HepG2 (cell line): Measurements from ENCODE around the gene LHX3. TPM values are rescaled to one million over a fixed set of nuclear protein-coding genes. Genes with fewer than 3 reads are reported as not detected.
A peak's percentile ranks its signal among the peaks of the same experiment; 100 is the strongest.

Experiments used
- ATAC-seq: fragments of 200-7000 bp; cut with Tn5 transposase; 3 replicates; pipeline ENCODE4 v1.9.1; 2020; ENCODE audit warnings: mild to moderate bottlenecking, moderate library complexity
- BruUV-seq: library from RNA; stranded (reverse); fragments of 400-500 nt; replicated peaks from 2 replicates; lab custom pipeline; 2021; lab: Mats Ljungman, UMichigan
- CTCF ChIA-PET: fragments of 300-600 bp; formaldehyde crosslinking; extraction: SDS; loops from one replicate; lab custom pipeline; 2021; ENCODE audit warnings: low total read pairs, inconsistent platforms, low intra/inter-chr PET ratio; lab: Yijun Ruan, JAX
- POLR2A ChIA-PET: fragments of 350-600 bp; sonication (Branson Sonifier 250); formaldehyde crosslinking; loops from one replicate; lab custom pipeline; 2020; ENCODE audit warnings: antibody characterized with exemption, inconsistent platforms; lab: Yijun Ruan, JAX
- DNase-seq: peaks from one replicate; pipeline ENCODE4 v3.0.0-alpha.2; 2015; ENCODE audit warnings: low spot score
- FAIRE-seq: peaks from 3 replicates; lab custom pipeline; 2011; peaks lifted over from hg19 to GRCh38; lab: Jason Lieb, UNC
- H2AFZ ChIP-seq: one replicate; pipeline ENCODE4 v1.6.1; 2011; ENCODE audit warnings: low read length, inconsistent platforms
- H3K27ac ChIP-seq: fragments of 300-600 bp; 3 replicates; pipeline ENCODE4 v1.8.0; 2011; ENCODE audit warnings: mixed run types, mild to moderate bottlenecking, mixed read lengths, low read length, inconsistent platforms; ENCODE audit not compliant: insufficient read depth; ENCODE audit errors: extremely low read length
- H3K27me3 ChIP-seq, 2 experiments: fragments of 200-600 bp in 1 of 2; 2 replicates in 1 of 2; 3 replicates in 1 of 2; pipeline versions ENCODE4 v1.6.0 to v1.8.0; 2011; ENCODE audit warnings: low read length in 2 of 2, mild to moderate bottlenecking in 2 of 2, moderate library complexity in 2 of 2, inconsistent platforms in 1 of 2; ENCODE audit not compliant: insufficient read depth in 2 of 2, control insufficient read depth in 1 of 2
- H3K36me3 ChIP-seq, 2 experiments: fragments of 200-600 bp in 1 of 2; replicated peaks in 1 of 2; 2 replicates in 1 of 2; 3 replicates in 1 of 2; pipeline versions ENCODE4 v1.5.1 to v1.8.0; 2011; ENCODE audit warnings: low read length in 2 of 2, inconsistent platforms in 1 of 2; ENCODE audit not compliant: insufficient read depth in 2 of 2, control insufficient read depth in 1 of 2
- H3K4me1 ChIP-seq: 2 replicates; pipeline ENCODE4 v1.5.1; 2012; ENCODE audit warnings: low read length, inconsistent platforms; ENCODE audit not compliant: insufficient read depth
- H3K4me2 ChIP-seq: 2 replicates; pipeline ENCODE4 v1.6.0; 2011; ENCODE audit warnings: low read depth, low read length, inconsistent platforms
- H3K4me3 ChIP-seq, 3 experiments: fragments of 200-600 bp in 1 of 3; sonication (generic), shearing (Covaris generic) in 1 of 3; replicated peaks in 1 of 3; 2 replicates each; pipeline ENCODE4 v1.5.1; 2011 to 2016; ENCODE audit warnings: low read length in 3 of 3, inconsistent platforms in 2 of 3, low read depth in 2 of 3, mild to moderate bottlenecking in 2 of 3, control low read depth in 1 of 3, mixed read lengths in 1 of 3; ENCODE audit not compliant: insufficient read depth in 1 of 3
- H3K79me2 ChIP-seq: one replicate; pipeline ENCODE4 v1.6.1; 2011; ENCODE audit warnings: low read length, inconsistent platforms; ENCODE audit not compliant: insufficient read depth
- H3K9ac ChIP-seq: 2 replicates; pipeline ENCODE4 v1.6.0; 2011; ENCODE audit warnings: mild to moderate bottlenecking, low read depth, low read length, inconsistent platforms; ENCODE audit not compliant: insufficient read depth
- H3K9me3 ChIP-seq: 2 replicates; pipeline ENCODE4 v1.5.1; 2012; ENCODE audit warnings: mild to moderate bottlenecking, low read length
- H4K20me1 ChIP-seq: 2 replicates; pipeline ENCODE4 v1.6.0; 2011; ENCODE audit warnings: inconsistent platforms, mild to moderate bottlenecking, low read length, moderate library complexity; ENCODE audit not compliant: insufficient read depth
- HOXD1 ChIP-seq: sonication (generic); formaldehyde crosslinking; IDR thresholded peaks from 2 replicates; pipeline ENCODE4 v1.5.0; 2020; ENCODE audit warnings: missing genetic modification reagents
- NCOA1 ChIP-seq: sonication (generic); formaldehyde crosslinking; IDR thresholded peaks from 2 replicates; pipeline ENCODE4 v1.9.0; 2021; ENCODE audit warnings: missing genetic modification reagents
- RBM22 ChIP-seq: fragments of 200-400 bp; formaldehyde crosslinking; optimal IDR thresholded peaks from 2 replicates; pipeline ENCODE3; 2017; ENCODE audit warnings: mild to moderate bottlenecking, low read length, moderate library complexity
- ZNF331 ChIP-seq: sonication (generic); formaldehyde crosslinking; IDR thresholded peaks from 2 replicates; pipeline ENCODE4 v1.4.0; 2020; ENCODE audit warnings: missing genetic modification reagents
- ZNF337 ChIP-seq: sonication (generic); formaldehyde crosslinking; IDR thresholded peaks from 2 replicates; pipeline ENCODE4 v1.5.1; 2020; ENCODE audit warnings: missing genetic modification reagents, low read depth, mild to moderate bottlenecking, borderline replicate concordance
- ZNF552 ChIP-seq: sonication (generic); formaldehyde crosslinking; IDR thresholded peaks from 2 replicates; pipeline ENCODE4 v1.9.0; 2022; ENCODE audit warnings: missing genetic modification reagents, mild to moderate bottlenecking, borderline replicate concordance
- ZSCAN25 ChIP-seq: sonication (generic); formaldehyde crosslinking; IDR thresholded peaks from 2 replicates; pipeline ENCODE4 v1.8.0; 2022; ENCODE audit warnings: mild to moderate bottlenecking, missing genetic modification reagents
- WGBS: methylation state at CpG from one replicate; pipeline ENCODE4 v1.1.6; 2017; ENCODE audit warnings: low lambda C conversion rate; 5-methylcytosine and 5-hydroxymethylcytosine counted together
- in situ Hi-C: cut with HindIII; loops from 2 replicates; pipeline ENCODE4 v1.10.0; 2017; ENCODE audit warnings: low pct_unique_long_range_greater_than_20kb; ENCODE audit not compliant: extremely low pct_ligation_motif_present
- intact Hi-C: fragments of 100-400 bp; cut with micrococcal nuclease; formaldehyde crosslinking; loops from one replicate; pipeline ENCODE4 v1.10.0; 2022; ENCODE audit not compliant: unreplicated experiment
- polyA plus RNA-seq, 8 experiments: library from polyadenylated mRNA; depleted of rRNA in 3 of 8; stranded (reverse) in 7 of 8; unstranded in 1 of 8; fragments of >200 nt; fragmentation: Illumina TruSeq in 4 of 8; extraction: Trizol in 4 of 8; gene quantifications; 2 replicates each; pipeline versions ENCODE4 v1.2.1 to v1.2.3, GENCODE V29; 2011 to 2016; ENCODE audit warnings: low read depth in 4 of 8, missing spikeins in 1 of 8, mixed read lengths in 1 of 8; ENCODE audit not compliant: insufficient read depth in 1 of 8
- total RNA-seq, 5 experiments: library from RNA; depleted of rRNA; stranded (reverse); fragments of >200 nt; fragmentation: Illumina TruSeq; extraction: Trizol; gene quantifications; 2 replicates each; pipeline ENCODE4 v1.2.3, GENCODE V29; 2016; ENCODE audit warnings: low read depth in 1 of 5
- TF ChIP-seq, protein P1 (sequence below): sonication (generic); formaldehyde crosslinking; IDR thresholded peaks from 2 replicates; pipeline ENCODE4 v1.8.0; 2023; ENCODE audit warnings: mild to moderate bottlenecking, missing genetic modification reagents
- TF ChIP-seq, protein P2 (sequence below): sonication (generic); formaldehyde crosslinking; IDR thresholded peaks from 2 replicates; pipeline ENCODE4 v1.9.0; 2021; ENCODE audit warnings: missing genetic modification reagents, mild to moderate bottlenecking, borderline replicate concordance

Gene LHX3
- total and polyA plus RNA-seq, 2 of the 13 experiments (the other 11 are each of a cell fraction or from before 2014, with no cell fraction given), result not detected

DNA sequence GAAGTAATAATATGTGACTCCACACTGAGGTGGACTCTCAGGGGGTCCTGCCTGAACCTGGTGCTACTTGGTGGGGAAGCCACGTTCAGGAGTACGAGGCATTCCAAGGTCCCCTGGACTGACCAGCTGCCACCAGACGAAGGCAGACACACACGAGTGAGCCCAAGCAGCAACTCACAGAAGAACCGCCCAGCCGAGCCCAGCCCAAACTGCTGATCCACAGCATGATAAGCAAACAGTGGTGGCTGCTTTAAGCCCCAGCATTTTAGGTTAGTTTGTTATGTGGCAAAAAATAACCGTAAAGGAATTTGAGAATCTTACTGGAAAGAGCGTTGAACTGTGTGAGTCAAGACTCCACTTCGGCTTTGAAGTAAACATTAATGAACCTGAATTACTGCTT is 8.8 kb upstream of the LHX3 start:
- POLR2A ChIA-PET, result no interaction called here
- no peak overlapping the region for H3K27ac ChIP-seq
- H3K4me1 ChIP-seq, result no peaks in the 10 kb centered on the region
- no peak overlapping the region for H3K9ac ChIP-seq
- BruUV-seq, result no TSS peak
- H3K4me2 ChIP-seq, result no peak overlapping the region
- intact Hi-C loops, result no loop called here
- no peaks in the 10 kb centered on the region for H3K79me2 ChIP-seq
- H3K4me3 ChIP-seq, result no peak overlapping the region
- H3K36me3 ChIP-seq, result peaks cover 39 to 89% of the 10 kb centered on the region in 2 experiments
- no peaks in the 10 kb centered on the region for H3K9me3 ChIP-seq
- ATAC-seq, result no peak
- 99% methylated on average over 8 of the region's 9 CpGs for WGBS
- CTCF ChIA-PET, result no interaction called here
- peak; percentile 99 for TF ChIP-seq ZNF331
- no peak for TF ChIP-seq ZNF552 (CRISPR knock-in tag)
- FAIRE-seq, result no peak
- H4K20me1 ChIP-seq, result no peaks in the 10 kb centered on the region
- no peak for DNase-seq
- in situ Hi-C loops, result no loop called here
- H3K27me3 ChIP-seq, result no peaks in the 10 kb centered on the region
- H2AFZ ChIP-seq, result no peak overlapping the region

DNA sequence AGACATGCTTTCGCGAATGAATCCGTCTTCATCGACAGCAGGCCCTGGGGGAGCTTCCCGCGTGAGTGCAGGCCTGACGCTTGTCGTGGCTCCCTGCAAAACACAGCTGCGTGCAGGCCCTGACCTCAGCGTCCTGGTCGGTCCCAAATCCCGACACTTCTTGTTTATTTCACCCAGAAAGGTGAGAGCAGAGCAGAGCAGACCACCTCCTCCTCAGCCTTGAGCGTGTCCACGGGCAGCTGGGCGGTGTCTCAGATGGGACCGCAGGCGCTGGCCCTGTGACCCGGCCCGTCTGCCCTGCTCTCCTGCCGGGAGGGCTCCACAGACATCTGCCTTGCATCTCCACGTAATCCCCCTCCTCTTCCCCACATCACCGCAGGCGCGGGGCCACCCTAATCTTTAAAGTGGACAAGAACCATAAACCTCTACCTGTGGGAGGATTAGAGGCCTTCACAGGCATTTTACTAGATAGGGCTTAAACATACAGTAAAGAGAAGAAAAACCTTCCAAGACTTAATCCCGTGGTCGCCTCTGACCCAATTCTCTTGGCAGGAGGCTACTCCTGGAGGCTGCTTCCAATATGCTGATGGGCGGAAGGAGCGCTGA is 7.5 kb upstream of the LHX3 start:
- no peak for FAIRE-seq
- Histone ChIP-seq H2AFZ (no peak overlapping the region), H3K9ac (no peak overlapping the region), H3K79me2 (no peaks in the 10 kb centered on the region), H3K9me3 (no peaks in the 10 kb centered on the region), H3K36me3 (peaks cover 38 to 81% of the 10 kb centered on the region in 2 experiments), H3K27ac (no peak overlapping the region), H3K4me1 (peaks cover 2% of the 10 kb centered on the region), H4K20me1 (peaks cover 6% of the 10 kb centered on the region; the same call in 1 of the 2 replicates), H3K4me3 (no peak overlapping the region), H3K4me2 (no peak overlapping the region), H3K27me3 (no peaks in the 10 kb centered on the region)
- TF ChIP-seq ZSCAN25 (CRISPR knock-in tag) (no peak), NCOA1 (no peak), ZNF337 (no peak), RBM22 (peak; percentile 60), HOXD1 (no peak)
- TF ChIP-seq, protein P1, sequence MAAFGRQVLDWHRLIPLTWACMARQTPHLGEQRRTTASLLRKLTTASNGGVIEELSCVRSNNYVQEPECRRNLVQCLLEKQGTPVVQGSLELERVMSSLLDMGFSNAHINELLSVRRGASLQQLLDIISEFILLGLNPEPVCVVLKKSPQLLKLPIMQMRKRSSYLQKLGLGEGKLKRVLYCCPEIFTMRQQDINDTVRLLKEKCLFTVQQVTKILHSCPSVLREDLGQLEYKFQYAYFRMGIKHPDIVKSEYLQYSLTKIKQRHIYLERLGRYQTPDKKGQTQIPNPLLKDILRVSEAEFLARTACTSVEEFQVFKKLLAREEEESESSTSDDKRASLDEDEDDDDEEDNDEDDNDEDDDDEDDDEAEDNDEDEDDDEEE (CRISPR knock-in tag), result no peak
- TF ChIP-seq, protein P2, sequence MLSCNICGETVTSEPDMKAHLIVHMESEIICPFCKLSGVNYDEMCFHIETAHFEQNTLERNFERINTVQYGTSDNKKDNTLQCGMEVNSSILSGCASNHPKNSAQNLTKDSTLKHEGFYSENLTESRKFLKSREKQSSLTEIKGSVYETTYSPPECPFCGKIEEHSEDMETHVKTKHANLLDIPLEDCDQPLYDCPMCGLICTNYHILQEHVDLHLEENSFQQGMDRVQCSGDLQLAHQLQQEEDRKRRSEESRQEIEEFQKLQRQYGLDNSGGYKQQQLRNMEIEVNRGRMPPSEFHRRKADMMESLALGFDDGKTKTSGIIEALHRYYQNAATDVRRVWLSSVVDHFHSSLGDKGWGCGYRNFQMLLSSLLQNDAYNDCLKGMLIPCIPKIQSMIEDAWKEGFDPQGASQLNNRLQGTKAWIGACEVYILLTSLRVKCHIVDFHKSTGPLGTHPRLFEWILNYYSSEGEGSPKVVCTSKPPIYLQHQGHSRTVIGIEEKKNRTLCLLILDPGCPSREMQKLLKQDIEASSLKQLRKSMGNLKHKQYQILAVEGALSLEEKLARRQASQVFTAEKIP, result no peak
- no TSS peak for BruUV-seq
- in situ Hi-C loops (no loop called here), intact Hi-C loops (no loop called here)
- POLR2A ChIA-PET, result no interaction called here
- 95% methylated on average over 28 of the region's 28 CpGs for WGBS
- no peak for ATAC-seq
- CTCF ChIA-PET, result no interaction called here
- DNase-seq, result no peak
